ENCODE data around the gene MYCN.

- no peak for TF ChIP-seq ZNF274 (IDR thresholded peaks at IDR 0.05; ENCODE audit: low read depth, low read length)
- no peak for TF ChIP-seq YY1 (IDR thresholded peaks at IDR 0.05; ENCODE audit: insufficient read depth, insufficient read length)
These were observed 43.1 kb downstream of the MYCN start for GRCh38 chr2:15983496-15983895.

Measured in NT2/D1 (cell line).